Panc1 (cell line): Measurements from ENCODE around the gene SCUBE3.

Experiments
- SIN3A ChIP-seq: IDR thresholded peaks from 2 replicates; pipeline ENCODE4 v1.6.1; 2012; ENCODE audit warnings: low read depth, mild to moderate bottlenecking, low read length, moderate library complexity, borderline replicate concordance; ENCODE audit not compliant: insufficient read depth
- TF ChIP-seq, protein P1 (sequence below): fragments of 450-650 bp; IDR thresholded peaks from 2 replicates; pipeline ENCODE4 v1.5.1; 2017; ENCODE audit warnings: mild to moderate bottlenecking
- TF ChIP-seq, protein P2 (sequence below), 2 experiments: IDR thresholded peaks; 2 replicates each; pipeline ENCODE4 v1.6.1; 2011 to 2012; ENCODE audit warnings: low read depth in 2 of 2, control low read depth in 1 of 2, low read length in 1 of 2, mild to moderate bottlenecking in 1 of 2, moderate library complexity in 1 of 2; ENCODE audit not compliant: insufficient read depth in 1 of 2

DNA sequence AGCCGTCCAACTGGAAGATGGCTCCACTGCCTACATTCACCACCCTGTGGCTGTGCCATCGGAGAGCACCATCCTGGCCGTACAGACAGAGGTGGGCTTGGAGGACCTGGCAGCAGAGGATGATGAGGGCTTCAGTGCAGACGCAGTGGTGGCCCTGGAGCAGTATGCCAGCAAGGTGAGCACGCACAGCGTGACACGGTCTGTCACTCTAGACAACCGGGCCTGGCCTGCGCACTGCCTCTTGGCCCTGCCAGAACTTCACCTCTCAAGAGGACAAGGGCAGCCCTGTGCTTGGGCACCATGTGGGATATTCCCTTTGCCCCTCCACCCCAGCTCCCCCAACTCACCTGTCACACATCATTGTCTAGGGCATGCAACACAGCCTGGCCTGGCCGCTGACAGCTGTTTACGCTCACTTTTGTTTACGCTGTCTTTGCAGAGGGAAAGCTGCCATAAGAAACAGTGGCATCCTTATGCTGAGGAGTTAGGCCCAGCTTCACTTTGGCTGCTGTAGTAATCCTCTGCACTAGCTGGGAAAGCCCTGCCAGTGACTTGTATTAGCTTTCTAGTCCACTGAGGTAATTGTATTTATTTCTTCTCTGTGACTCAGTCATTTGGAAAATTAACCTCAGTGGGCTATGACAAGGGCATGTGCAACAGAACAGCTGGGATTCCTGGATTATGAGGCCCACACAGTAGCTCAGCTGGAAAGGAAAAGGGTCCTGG lies 74.1 kb downstream of the SCUBE3 start:
- TF ChIP-seq, protein P1, sequence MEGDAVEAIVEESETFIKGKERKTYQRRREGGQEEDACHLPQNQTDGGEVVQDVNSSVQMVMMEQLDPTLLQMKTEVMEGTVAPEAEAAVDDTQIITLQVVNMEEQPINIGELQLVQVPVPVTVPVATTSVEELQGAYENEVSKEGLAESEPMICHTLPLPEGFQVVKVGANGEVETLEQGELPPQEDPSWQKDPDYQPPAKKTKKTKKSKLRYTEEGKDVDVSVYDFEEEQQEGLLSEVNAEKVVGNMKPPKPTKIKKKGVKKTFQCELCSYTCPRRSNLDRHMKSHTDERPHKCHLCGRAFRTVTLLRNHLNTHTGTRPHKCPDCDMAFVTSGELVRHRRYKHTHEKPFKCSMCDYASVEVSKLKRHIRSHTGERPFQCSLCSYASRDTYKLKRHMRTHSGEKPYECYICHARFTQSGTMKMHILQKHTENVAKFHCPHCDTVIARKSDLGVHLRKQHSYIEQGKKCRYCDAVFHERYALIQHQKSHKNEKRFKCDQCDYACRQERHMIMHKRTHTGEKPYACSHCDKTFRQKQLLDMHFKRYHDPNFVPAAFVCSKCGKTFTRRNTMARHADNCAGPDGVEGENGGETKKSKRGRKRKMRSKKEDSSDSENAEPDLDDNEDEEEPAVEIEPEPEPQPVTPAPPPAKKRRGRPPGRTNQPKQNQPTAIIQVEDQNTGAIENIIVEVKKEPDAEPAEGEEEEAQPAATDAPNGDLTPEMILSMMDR = no peak
- TF ChIP-seq SIN3A = no peak
- TF ChIP-seq, protein P2, sequence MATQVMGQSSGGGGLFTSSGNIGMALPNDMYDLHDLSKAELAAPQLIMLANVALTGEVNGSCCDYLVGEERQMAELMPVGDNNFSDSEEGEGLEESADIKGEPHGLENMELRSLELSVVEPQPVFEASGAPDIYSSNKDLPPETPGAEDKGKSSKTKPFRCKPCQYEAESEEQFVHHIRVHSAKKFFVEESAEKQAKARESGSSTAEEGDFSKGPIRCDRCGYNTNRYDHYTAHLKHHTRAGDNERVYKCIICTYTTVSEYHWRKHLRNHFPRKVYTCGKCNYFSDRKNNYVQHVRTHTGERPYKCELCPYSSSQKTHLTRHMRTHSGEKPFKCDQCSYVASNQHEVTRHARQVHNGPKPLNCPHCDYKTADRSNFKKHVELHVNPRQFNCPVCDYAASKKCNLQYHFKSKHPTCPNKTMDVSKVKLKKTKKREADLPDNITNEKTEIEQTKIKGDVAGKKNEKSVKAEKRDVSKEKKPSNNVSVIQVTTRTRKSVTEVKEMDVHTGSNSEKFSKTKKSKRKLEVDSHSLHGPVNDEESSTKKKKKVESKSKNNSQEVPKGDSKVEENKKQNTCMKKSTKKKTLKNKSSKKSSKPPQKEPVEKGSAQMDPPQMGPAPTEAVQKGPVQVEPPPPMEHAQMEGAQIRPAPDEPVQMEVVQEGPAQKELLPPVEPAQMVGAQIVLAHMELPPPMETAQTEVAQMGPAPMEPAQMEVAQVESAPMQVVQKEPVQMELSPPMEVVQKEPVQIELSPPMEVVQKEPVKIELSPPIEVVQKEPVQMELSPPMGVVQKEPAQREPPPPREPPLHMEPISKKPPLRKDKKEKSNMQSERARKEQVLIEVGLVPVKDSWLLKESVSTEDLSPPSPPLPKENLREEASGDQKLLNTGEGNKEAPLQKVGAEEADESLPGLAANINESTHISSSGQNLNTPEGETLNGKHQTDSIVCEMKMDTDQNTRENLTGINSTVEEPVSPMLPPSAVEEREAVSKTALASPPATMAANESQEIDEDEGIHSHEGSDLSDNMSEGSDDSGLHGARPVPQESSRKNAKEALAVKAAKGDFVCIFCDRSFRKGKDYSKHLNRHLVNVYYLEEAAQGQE (IDR thresholded peaks at IDR 0.05; ENCODE audit: insufficient read depth in 1 of 2, low read depth in 2 of 2, low read length in 1 of 2) = no peak
